A673 (cell line): ENCODE data around the gene CELSR3. TPM values are rescaled to one million over a fixed set of nuclear protein-coding genes. Genes with fewer than 3 reads are reported as not detected.

Experiments used
- BruUV-seq: library from RNA; stranded (reverse); fragments of 400-500 nt; replicated peaks from 2 replicates; lab custom pipeline; 2021; lab: Mats Ljungman, UMichigan
- CTCF ChIA-PET: fragments of 300-600 bp; sonication (Branson Sonifier 250); formaldehyde crosslinking; loops from one replicate; lab custom pipeline; 2022; ENCODE audit warnings: antibody characterized with exemption; lab: Charles Lee
- POLR2A ChIA-PET: fragments of 300-600 bp; sonication (Branson Sonifier 250); formaldehyde crosslinking; loops from one replicate; lab custom pipeline; 2022; ENCODE audit warnings: antibody characterized with exemption; ENCODE audit not compliant: low non-redundant PET; lab: Charles Lee
- DNase-seq: peaks from one replicate; pipeline ENCODE4 v3.0.0-alpha.2; 2015; ENCODE audit warnings: low spot score
- H3K27ac ChIP-seq: fragments of 200-600 bp; sonication (generic); 2 replicates; pipeline ENCODE4 v1.5.1; 2016; ENCODE audit warnings: mixed run types, low read depth, mild to moderate bottlenecking, mixed read lengths, antibody characterized with exemption, low read length; ENCODE audit not compliant: poor library complexity, severe bottlenecking
- H3K27me3 ChIP-seq: fragments of 200-600 bp; sonication (generic); replicated peaks from 2 replicates; pipeline ENCODE4 v1.6.1; 2017; ENCODE audit warnings: mixed run types, low read depth, mild to moderate bottlenecking, mixed read lengths, antibody characterized with exemption, low read length; ENCODE audit not compliant: insufficient read depth, poor library complexity
- H3K36me3 ChIP-seq: fragments of 200-600 bp; sonication (generic); 2 replicates; pipeline ENCODE4 v1.6.1; 2016; ENCODE audit warnings: mixed run types, mild to moderate bottlenecking, mixed read lengths, antibody characterized with exemption, low read length; ENCODE audit not compliant: insufficient read depth, poor library complexity, severe bottlenecking
- H3K4me1 ChIP-seq: fragments of 200-600 bp; sonication (generic); 2 replicates; pipeline ENCODE4 v1.6.1; 2017; ENCODE audit warnings: mixed run types, mild to moderate bottlenecking, mixed read lengths, antibody characterized with exemption, low read length; ENCODE audit not compliant: insufficient read depth, poor library complexity, severe bottlenecking
- H3K4me3 ChIP-seq: fragments of 200-600 bp; sonication (generic); 2 replicates; pipeline ENCODE4 v1.5.1; 2016; ENCODE audit warnings: low read depth, mixed run types, mild to moderate bottlenecking, mixed read lengths, low read length; ENCODE audit not compliant: poor library complexity, severe bottlenecking
- H3K9me3 ChIP-seq: fragments of 200-600 bp; sonication (generic); 2 replicates; pipeline ENCODE4 v1.6.1; 2016; ENCODE audit warnings: mixed run types, low read depth, mild to moderate bottlenecking, mixed read lengths, antibody characterized with exemption, low read length; ENCODE audit not compliant: poor library complexity, severe bottlenecking
- EZH2 ChIP-seq: fragments of 200-600 bp; sonication (generic); IDR thresholded peaks from 2 replicates; pipeline ENCODE4 v1.6.1; 2017; ENCODE audit warnings: borderline replicate concordance, low read depth, mild to moderate bottlenecking, mixed read lengths, antibody characterized with exemption, low read length; ENCODE audit not compliant: poor library complexity, severe bottlenecking
- intact Hi-C: fragments of 100-400 bp; cut with micrococcal nuclease; formaldehyde crosslinking; loops from one replicate; pipeline ENCODE4 v1.10.0; 2022; ENCODE audit not compliant: unreplicated experiment
- microRNA-seq: library from miRNA; unstranded; fragments of <30 nt; microRNA quantifications from one replicate; pipeline ENCODE4 v1.2.0, GENCODE V29; 2021
- total RNA-seq: library from RNA; stranded (reverse); gene quantifications from 2 replicates; pipeline ENCODE4 v1.2.3, GENCODE V29; 2021
- TF ChIP-seq, protein P1 (sequence below): fragments of 300-800, 200-600 bp; sonication (generic); conservative IDR thresholded peaks from 2 replicates; pipeline ENCODE4 v1.5.1; 2017; ENCODE audit warnings: low read depth, mild to moderate bottlenecking, antibody characterized with exemption, low read length, moderate library complexity, mixed read lengths

The CELSR3 gene
- total RNA-seq, 1 experiment from 2014 or later: 1.2 TPM

DNA sequence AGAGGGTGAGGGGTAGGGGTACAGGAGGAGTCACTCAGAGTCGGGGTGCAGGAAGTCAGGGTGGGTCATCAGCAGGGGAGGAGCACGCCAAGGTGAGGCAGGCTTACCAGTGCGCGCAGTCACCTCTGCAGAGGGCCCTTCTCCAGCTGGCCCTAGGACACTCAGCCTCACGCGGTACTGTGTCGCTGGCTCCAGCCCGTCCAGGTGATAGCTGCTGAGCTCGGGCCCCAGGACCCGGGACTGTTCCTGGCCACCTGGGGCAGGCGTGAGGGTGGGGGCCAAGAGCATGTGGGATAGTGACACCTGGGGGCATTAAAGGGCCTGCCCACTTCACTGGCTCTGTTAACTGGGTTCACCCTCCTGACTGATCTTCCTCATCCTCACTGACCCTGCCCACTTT lies 75.0 kb downstream of the CELSR3 start:
- Histone ChIP-seq H3K4me3 (no peak overlapping the region), H3K27me3 (no peaks in the 10 kb centered on the region), H3K36me3 (no peaks in the 10 kb centered on the region), H3K9me3 (no peaks in the 10 kb centered on the region), H3K27ac (no peak overlapping the region), H3K4me1 (no peaks in the 10 kb centered on the region)
- DNase-seq: no peak
- no TSS peak for BruUV-seq
- ChIA-PET POLR2A (no interaction called here), CTCF (no interaction called here)
- intact Hi-C loops: no loop called here
- TF ChIP-seq, protein P1, sequence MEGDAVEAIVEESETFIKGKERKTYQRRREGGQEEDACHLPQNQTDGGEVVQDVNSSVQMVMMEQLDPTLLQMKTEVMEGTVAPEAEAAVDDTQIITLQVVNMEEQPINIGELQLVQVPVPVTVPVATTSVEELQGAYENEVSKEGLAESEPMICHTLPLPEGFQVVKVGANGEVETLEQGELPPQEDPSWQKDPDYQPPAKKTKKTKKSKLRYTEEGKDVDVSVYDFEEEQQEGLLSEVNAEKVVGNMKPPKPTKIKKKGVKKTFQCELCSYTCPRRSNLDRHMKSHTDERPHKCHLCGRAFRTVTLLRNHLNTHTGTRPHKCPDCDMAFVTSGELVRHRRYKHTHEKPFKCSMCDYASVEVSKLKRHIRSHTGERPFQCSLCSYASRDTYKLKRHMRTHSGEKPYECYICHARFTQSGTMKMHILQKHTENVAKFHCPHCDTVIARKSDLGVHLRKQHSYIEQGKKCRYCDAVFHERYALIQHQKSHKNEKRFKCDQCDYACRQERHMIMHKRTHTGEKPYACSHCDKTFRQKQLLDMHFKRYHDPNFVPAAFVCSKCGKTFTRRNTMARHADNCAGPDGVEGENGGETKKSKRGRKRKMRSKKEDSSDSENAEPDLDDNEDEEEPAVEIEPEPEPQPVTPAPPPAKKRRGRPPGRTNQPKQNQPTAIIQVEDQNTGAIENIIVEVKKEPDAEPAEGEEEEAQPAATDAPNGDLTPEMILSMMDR: no peak
- no peak for TF ChIP-seq EZH2

Small RNA genes lying within 50 kb of the gene (microRNA-seq; reads per million reads assigned to microRNA genes)
- 2.2 reads per million for gene MIR4793

Other genes starting within 250 kb of the CELSR3 start
- gene PLXNB1, start 232.8 kb downstream of the CELSR3 start, total RNA-seq: 24.6 and 38.0 TPM in 2 replicates
- gene CCDC51, start 222.8 kb downstream of the CELSR3 start, total RNA-seq: 11.7 and 11.8 TPM in 2 replicates
- gene TMA7, start 222.6 kb downstream of the CELSR3 start, total RNA-seq: 118 and 152 TPM in 2 replicates
- 9.5 and 9.7 TPM in 2 replicates for gene ATRIP, start 216.1 kb downstream of the CELSR3 start, total RNA-seq
- 61.8 and 63.5 TPM in 2 replicates for gene SHISA5, start 158.7 kb downstream of the CELSR3 start, total RNA-seq
- 5.0 and 7.2 TPM in 2 replicates for gene PFKFB4, start 106.1 kb downstream of the CELSR3 start, total RNA-seq
- 0.49 and 0.81 TPM in 2 replicates for gene UCN2, start 99.1 kb downstream of the CELSR3 start, total RNA-seq
- 16.4 and 24.8 TPM in 2 replicates for gene COL7A1, start 67.6 kb downstream of the CELSR3 start, total RNA-seq
- gene UQCRC1, start 53.2 kb downstream of the CELSR3 start, total RNA-seq: 189 and 215 TPM in 2 replicates
- gene TMEM89, start 41.1 kb downstream of the CELSR3 start, total RNA-seq: 0.50 TPM in 1 of 2 replicates, not detected in the other
- 11.8 and 12.6 TPM in 2 replicates for gene SLC26A6, start 27.4 kb downstream of the CELSR3 start, total RNA-seq
- gene NCKIPSD, start 23.0 kb upstream of the CELSR3 start, total RNA-seq: 15.0 and 18.8 TPM in 2 replicates
- gene IP6K2, start 54.3 kb upstream of the CELSR3 start, total RNA-seq: 62.5 and 72.0 TPM in 2 replicates
- 25.6 and 35.8 TPM in 2 replicates for gene PRKAR2A, start 185.0 kb upstream of the CELSR3 start, total RNA-seq
- gene SLC25A20, start 236.0 kb upstream of the CELSR3 start, total RNA-seq: 4.1 and 4.9 TPM in 2 replicates